ENCODE data around the gene LIMA1. TPM values are rescaled to one million over a fixed set of nuclear protein-coding genes. Genes with fewer than 3 reads are reported as not detected.

LIMA1 gene
- total and polyA plus RNA-seq, 9 of the 15 experiments (the other 6 are each of a cell fraction or from before 2014, with no cell fraction given) = 20.2 to 37.8 (median 27.3) TPM

DNA sequence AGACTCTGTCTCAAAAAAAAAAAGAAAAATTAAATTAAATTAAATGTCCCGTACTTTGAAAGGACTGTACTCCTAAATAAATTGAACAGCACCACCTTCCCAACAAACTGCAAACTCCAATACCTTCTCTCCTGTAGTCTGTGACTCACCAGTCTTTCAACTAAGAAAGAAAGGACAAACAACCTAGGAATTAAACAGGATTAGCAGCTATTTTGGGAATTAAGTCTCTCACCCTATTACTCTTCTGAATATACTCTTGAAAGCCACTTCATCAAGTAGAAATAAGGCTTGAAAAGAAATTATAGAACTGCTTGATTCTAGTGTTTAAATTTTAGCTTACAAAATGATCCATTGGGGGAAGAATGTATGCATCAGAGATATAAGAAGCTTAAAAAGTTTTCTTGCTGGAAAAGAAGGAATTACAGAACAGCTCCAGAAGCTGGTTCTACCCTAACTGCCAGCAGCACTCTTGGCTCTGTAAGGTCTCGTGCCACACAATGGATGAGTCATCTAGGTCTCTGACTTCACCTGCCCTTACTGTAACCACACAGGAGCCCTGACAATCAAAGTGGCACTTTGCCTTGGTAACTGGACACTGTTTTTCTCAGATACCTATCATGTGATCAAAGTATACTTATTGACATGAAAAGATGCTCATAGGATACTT is 59.2 kb downstream of the LIMA1 start:
- Histone ChIP-seq H3K9ac (ENCODE audit: insufficient read depth in 1 of 2, low read depth in 2 of 2, low read length in 2 of 2) (no peak overlapping the region), H3K36me3 (ENCODE audit: control insufficient read depth, insufficient read depth, low read length) (no peaks in the 10 kb centered on the region), H3K9me3 (replicated peaks; ENCODE audit: control insufficient read depth, insufficient read depth, low read depth, low read length) (no peaks in the 10 kb centered on the region), H3K9me1 (ENCODE audit: control insufficient read depth, insufficient read depth, low read length) (no peaks in the 10 kb centered on the region), H3K27me3 (ENCODE audit: control insufficient read depth in 2 of 2, insufficient read depth in 2 of 2, low read length in 2 of 2) (no peaks in the 10 kb centered on the region), H2AFZ (ENCODE audit: low read depth, low read length) (peak overlapping the region; percentile 60; the same call in 1 of the 2 replicates), H3K4me3 (no peak overlapping the region), H3K27ac (ENCODE audit: extremely low read depth, low read depth, low read length) (peak overlapping the region; percentile 25; the same call in 1 of the 3 replicates), H4K20me1 (replicated peaks; ENCODE audit: control insufficient read depth, insufficient read depth, low read length) (no peaks in the 10 kb centered on the region), H3K4me1 (replicated peaks in 1 of 2; ENCODE audit: control insufficient read depth in 2 of 2, insufficient read depth in 2 of 2, low read length in 2 of 2) (peaks cover 7 to 16% of the 10 kb centered on the region in 2 experiments; a peak in 4 of 5 replicates), H3K4me2 (ENCODE audit: insufficient read depth, low read length) (no peak overlapping the region), H3K79me2 (ENCODE audit: control insufficient read depth, insufficient read depth, low read length) (peaks cover 29% of the 10 kb centered on the region)
- POLR2A ChIA-PET = interaction anchor here (0.6 to 1.1 kb wide), 3 partner anchors 8 to 344 kb away, joined by 3 read pairs; no protein-coding TSS in a partner anchor
- CTCF ChIA-PET (ENCODE audit: low intra/inter-chr PET ratio) = interaction anchor here (0.7 kb wide), 1 partner anchor 48 kb away, joined by 3 read pairs; no protein-coding TSS in a partner anchor
- no peak for DNase-seq (ENCODE audit: extremely low read depth in 1 of 4, low spot score in 3 of 4)
- 34% methylated on average over 2 of the region's 2 CpGs for WGBS (ENCODE audit: insufficient coverage, low coverage, missing lambda C conversion rate)
- ATAC-seq = no peak
- intact Hi-C loops (cut with micrococcal nuclease) (no loop called here), in situ Hi-C loops (cut with MboI) (no loop called here)
- no peak for FAIRE-seq
- TF ChIP-seq, protein P1, sequence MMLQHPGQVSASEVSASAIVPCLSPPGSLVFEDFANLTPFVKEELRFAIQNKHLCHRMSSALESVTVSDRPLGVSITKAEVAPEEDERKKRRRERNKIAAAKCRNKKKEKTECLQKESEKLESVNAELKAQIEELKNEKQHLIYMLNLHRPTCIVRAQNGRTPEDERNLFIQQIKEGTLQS (IDR thresholded peaks at IDR 0.05) = peak; percentile 80
- TF ChIP-seq, protein P1 (CRISPR knock-in tag; conservative IDR thresholded peaks at IDR 0.05) = no peak
- TF ChIP-seq DMBX1 (CRISPR knock-in tag; IDR thresholded peaks at IDR 0.05; ENCODE audit: borderline replicate concordance) = no peak
- peak; percentile 83 for TF ChIP-seq BHLHE40 (IDR thresholded peaks at IDR 0.05; ENCODE audit: low read length)
- TF ChIP-seq, protein P2, sequence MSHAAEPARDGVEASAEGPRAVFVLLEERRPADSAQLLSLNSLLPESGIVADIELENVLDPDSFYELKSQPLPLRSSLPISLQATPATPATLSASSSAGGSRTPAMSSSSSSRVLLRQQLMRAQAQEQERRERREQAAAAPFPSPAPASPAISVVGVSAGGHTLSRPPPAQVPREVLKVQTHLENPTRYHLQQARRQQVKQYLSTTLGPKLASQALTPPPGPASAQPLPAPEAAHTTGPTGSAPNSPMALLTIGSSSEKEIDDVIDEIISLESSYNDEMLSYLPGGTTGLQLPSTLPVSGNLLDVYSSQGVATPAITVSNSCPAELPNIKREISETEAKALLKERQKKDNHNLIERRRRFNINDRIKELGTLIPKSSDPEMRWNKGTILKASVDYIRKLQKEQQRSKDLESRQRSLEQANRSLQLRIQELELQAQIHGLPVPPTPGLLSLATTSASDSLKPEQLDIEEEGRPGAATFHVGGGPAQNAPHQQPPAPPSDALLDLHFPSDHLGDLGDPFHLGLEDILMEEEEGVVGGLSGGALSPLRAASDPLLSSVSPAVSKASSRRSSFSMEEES (CRISPR knock-in tag; IDR thresholded peaks at IDR 0.05) = peak; percentile 10; the same call in 1 of the 2 replicates
- TF ChIP-seq JUND (IDR thresholded peaks at IDR 0.05; ENCODE audit: borderline replicate concordance, low read depth, low read length) = peak; percentile 70; the same call in 1 of the 2 replicates
- TF ChIP-seq JUND (tag; IDR thresholded peaks at IDR 0.05; ENCODE audit: borderline replicate concordance, low read depth, low read length) = peak; percentile 77
- TF ChIP-seq SOX6 (IDR thresholded peaks at IDR 0.05) = 0 out of 2 replicates have a peak, but pooled peaks have one; percentile 10
- TF ChIP-seq RNF2 (IDR thresholded peaks at IDR 0.05) = no peak
- peak; percentile 55 for TF ChIP-seq FOSL1 (tag; conservative IDR thresholded peaks at IDR 0.05)
- 0 out of 2 replicates have a peak, but pooled peaks have one; percentile 14 for TF ChIP-seq DPF2 (IDR thresholded peaks at IDR 0.05)
- no TSS peak for BruUV-seq (replicated peaks)
